Heart left ventricle (tissue), 16 donors: ENCODE results near the gene CC2D2A. TPM values are rescaled to one million over a fixed set of nuclear protein-coding genes. Genes with fewer than 3 reads are reported as not detected.

Source experiments
- ATAC-seq, 4 donors: fragments of 200-7000 bp; cut with Tn5 transposase; one replicate each; pipeline ENCODE4 v1.9.1; 2020 to 2022; ENCODE audit warnings: moderate library complexity in 4 of 4, mild to moderate bottlenecking in 3 of 4, moderate number of reproducible peaks in 1 of 4
- DNase-seq, 5 donors: peaks; one replicate each; pipeline ENCODE4 v3.0.0-alpha.2; 2020
- H3K27ac ChIP-seq, 12 donors: fragments of 200-600 bp; sonication (generic) in 4 of 12; one replicate each; pipeline versions ENCODE4 v1.5.0 to v1.8.0; 2016 to 2022; ENCODE audit warnings: mild to moderate bottlenecking in 2 of 12
- H3K27me3 ChIP-seq, 9 donors: fragments of 200-600 bp; sonication (generic) in 2 of 9; one replicate each; pipeline versions ENCODE4 v1.5.1 to v1.8.0; 2016 to 2022; ENCODE audit warnings: mild to moderate bottlenecking in 3 of 9
- H3K36me3 ChIP-seq, 9 donors: fragments of 200-600 bp; sonication (generic) in 2 of 9; one replicate each; pipeline versions ENCODE4 v1.5.0 to v1.8.0; 2018 to 2022; ENCODE audit warnings: mild to moderate bottlenecking in 2 of 9
- H3K4me1 ChIP-seq, 12 donors: fragments of 200-600 bp; sonication (generic) in 4 of 12; one replicate each; pipeline versions ENCODE4 v1.5.0 to v1.8.0; 2016 to 2022; ENCODE audit warnings: mild to moderate bottlenecking in 3 of 12
- H3K4me3 ChIP-seq, 12 donors: fragments of 200-600 bp; sonication (generic) in 4 of 12; one replicate each; pipeline versions ENCODE4 v1.5.0 to v1.8.0; 2017 to 2022; ENCODE audit warnings: mild to moderate bottlenecking in 9 of 12, moderate library complexity in 4 of 12
- H3K9me3 ChIP-seq, 12 donors: fragments of 200-600 bp; sonication (generic) in 4 of 12; one replicate each; pipeline versions ENCODE4 v1.5.0 to v1.8.0; 2016 to 2022; ENCODE audit warnings: mild to moderate bottlenecking in 1 of 12
- POLR2A ChIP-seq, 2 donors: fragments of 450-650 bp; IDR thresholded peaks; one replicate each; pipeline ENCODE4 v1.6.1; 2017; ENCODE audit warnings: antibody characterized with exemption in 2 of 2, mild to moderate bottlenecking in 2 of 2, moderate library complexity in 2 of 2
- WGBS, 4 donors: extraction: QIAGEN DNeasy Blood & Tissue Kit in 2 of 4; methylation state at CpG; one replicate each; pipeline versions ENCODE4 v1.1.5 to v1.1.7; 2013 to 2018; 5-methylcytosine and 5-hydroxymethylcytosine counted together
- intact Hi-C, 10 donors: fragments of 100-400 bp; cut with DNase I; formaldehyde crosslinking; loops; one replicate each; pipeline versions ENCODE4 v1.11.1 to v1.14.2; 2022
- polyA plus RNA-seq, 2 donors: library from polyadenylated mRNA; stranded (reverse); fragments of 200-250 nt; gene quantifications; one replicate each; pipeline ENCODE4 v1.2.3, GENCODE V29; 2013
- total RNA-seq, 9 donors: library from RNA; depleted of rRNA in 2 of 9; stranded (reverse); fragments of >200 nt in 2 of 9; fragmentation: NEBNext Ultra II Directional in 3 of 9; extraction: Animal tissue kit (Norgen Biotek cat#: 25700) in 3 of 9; gene quantifications; one replicate each; pipeline versions ENCODE4 v1.1.0 to v1.2.4, GENCODE V29; 2016 to 2023
- TF ChIP-seq, protein P1 (sequence below), 12 donors: fragments of 200-600 bp; sonication (generic) in 4 of 12; IDR thresholded peaks; one replicate each; pipeline versions ENCODE4 v1.5.0 to v1.8.0; 2018 to 2022; ENCODE audit warnings: antibody characterized with exemption in 12 of 12, mild to moderate bottlenecking in 5 of 12
- donor health status: ischemic (EF 13 %, LVEDD 7.1; RV severe dilation, severe dysfunction).
- donor health status: healthy with polysubstance abuse.
- donor health status: DM: no; HTN: yes; CAD: no.
- donor health status: DM: no; HTN: no; CAD: no.
- donor health status: ischemic (EF 25% LVEDD 6.9; RV normal size, moderate dysfunction).
- donor health status: ischemic (EF 25% LVEDD 5.7; RV mildly dilated, moderate dysfunction).
- donor health status: healthy.
- donor health status: DM: yes; HTN: yes; CAD: no.
- donor health status: ischemic (EF 35%, LVEDD 5.7; RV mildly dilated, moderate dysfunction).
- donor health status: nonischemic (EF 11% LVEDD 7.7; RV severe dilation, severe dysfunction).
- donor health status: DM: yes; HTN: yes; CAD: no.
- donor health status: PGD.
- donor health status: ischemic (EF 29% LVEDD 5.4; RV normal size, mild dysfunction).
- donor health status: nonischemic (EF 23%, LVEDD 6.1; RV moderate dilation, normal function).

Gene CC2D2A
- total and polyA plus RNA-seq, 11 donors, result 3.1 to 14.4 (median 8.4) TPM

DNA sequence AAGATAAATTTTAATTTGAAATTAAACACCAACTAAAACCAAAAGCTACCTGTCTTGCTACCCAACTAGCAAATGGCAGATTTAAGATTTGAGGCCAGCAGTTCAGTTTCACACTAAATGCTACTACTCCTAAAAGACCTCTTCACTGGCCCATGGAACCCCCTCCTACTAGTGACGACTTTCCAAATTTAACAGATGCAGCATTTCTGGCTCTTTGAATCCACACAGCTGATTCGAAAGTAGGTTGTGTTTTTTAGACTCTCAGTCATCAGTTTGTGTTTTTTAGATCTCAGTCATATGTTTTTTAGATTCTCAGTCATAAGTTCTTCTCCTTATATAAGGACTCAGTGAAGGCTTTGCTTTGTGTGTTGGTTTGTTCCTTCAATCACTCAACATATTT is 11.1 kb upstream of the CC2D2A start:
- H3K4me1 ChIP-seq, result peaks cover 0 to 23% (median 6%) of the 10 kb centered on the region in 12 donors
- H3K27me3 ChIP-seq, result no peaks in the 10 kb centered on the region
- TF ChIP-seq, protein P1, sequence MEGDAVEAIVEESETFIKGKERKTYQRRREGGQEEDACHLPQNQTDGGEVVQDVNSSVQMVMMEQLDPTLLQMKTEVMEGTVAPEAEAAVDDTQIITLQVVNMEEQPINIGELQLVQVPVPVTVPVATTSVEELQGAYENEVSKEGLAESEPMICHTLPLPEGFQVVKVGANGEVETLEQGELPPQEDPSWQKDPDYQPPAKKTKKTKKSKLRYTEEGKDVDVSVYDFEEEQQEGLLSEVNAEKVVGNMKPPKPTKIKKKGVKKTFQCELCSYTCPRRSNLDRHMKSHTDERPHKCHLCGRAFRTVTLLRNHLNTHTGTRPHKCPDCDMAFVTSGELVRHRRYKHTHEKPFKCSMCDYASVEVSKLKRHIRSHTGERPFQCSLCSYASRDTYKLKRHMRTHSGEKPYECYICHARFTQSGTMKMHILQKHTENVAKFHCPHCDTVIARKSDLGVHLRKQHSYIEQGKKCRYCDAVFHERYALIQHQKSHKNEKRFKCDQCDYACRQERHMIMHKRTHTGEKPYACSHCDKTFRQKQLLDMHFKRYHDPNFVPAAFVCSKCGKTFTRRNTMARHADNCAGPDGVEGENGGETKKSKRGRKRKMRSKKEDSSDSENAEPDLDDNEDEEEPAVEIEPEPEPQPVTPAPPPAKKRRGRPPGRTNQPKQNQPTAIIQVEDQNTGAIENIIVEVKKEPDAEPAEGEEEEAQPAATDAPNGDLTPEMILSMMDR (IDR thresholded peaks at IDR 0.05), result no peak
- no peak for TF ChIP-seq POLR2A (IDR thresholded peaks at IDR 0.05)
- H3K36me3 ChIP-seq, result no peaks in the 10 kb centered on the region
- H3K4me3 ChIP-seq, result no peak overlapping the region
- DNase-seq (no peak), ATAC-seq (no peak)
- intact Hi-C loops, result loop anchor here in 9 of 10 donors (5.0 to 10.0 kb wide), 8 partner anchors 54 to 1804 kb away; partner anchors contain the start of gene CPEB2 (in 1 of the 9)
- WGBS, 4 donors, result 60 to 75% (median 65%) methylated on average over 2 of the region's 2 CpGs
- no peak overlapping the region for H3K27ac ChIP-seq
- no peaks in the 10 kb centered on the region for H3K9me3 ChIP-seq

- H3K4me3 ChIP-seq, result no peak overlapping the region
- H3K36me3 ChIP-seq, result no peaks in the 10 kb centered on the region
- ATAC-seq, result no peak
- H3K27me3 ChIP-seq, result no peaks in the 10 kb centered on the region
- no peak for DNase-seq
- H3K9me3 ChIP-seq, result no peaks in the 10 kb centered on the region
- intact Hi-C loops, result loop anchor here in 9 of 10 donors (5.0 to 10.0 kb wide), 10 partner anchors 55 to 1825 kb away; partner anchors contain the start of gene CPEB2 (in 2 of the 9)
- TF ChIP-seq POLR2A (IDR thresholded peaks at IDR 0.05), result no peak
- TF ChIP-seq, protein P1 (IDR thresholded peaks at IDR 0.05), result no peak
- peaks cover 0 to 23% (median 6%) of the 10 kb centered on the region in 12 donors for H3K4me1 ChIP-seq
- no peak overlapping the region for H3K27ac ChIP-seq
Measured at GRCh38 chr4:15459706-15460105, 10.0 kb upstream of the CC2D2A start.

DNA sequence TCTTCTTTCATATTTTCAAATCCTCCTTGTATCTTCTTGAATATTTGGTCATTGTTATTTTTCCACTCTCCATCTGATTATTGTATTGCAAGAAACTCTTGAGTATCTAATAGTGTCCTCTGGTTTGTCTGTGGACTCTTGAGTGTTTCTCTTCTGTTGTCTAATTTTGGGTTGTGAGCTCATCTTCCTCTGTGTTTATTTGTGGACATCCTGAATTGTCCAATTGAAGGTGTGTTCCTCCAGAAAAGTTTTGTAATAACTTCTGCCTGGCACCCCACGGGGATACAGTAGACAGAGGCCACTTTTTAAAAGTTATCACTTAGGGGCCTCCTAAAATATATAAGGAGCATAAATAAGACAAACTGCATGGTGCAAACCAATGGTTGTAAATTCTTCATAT is 3.1 kb upstream of the CC2D2A start:
- ATAC-seq, result peak in 2 of 4 donors; percentile 14 to 39
- intact Hi-C loops, result loop anchor here in 1 of 10 donors (10.0 kb wide), 2 partner anchors 462 to 1832 kb away; partner anchors contain the start of gene CPEB2
- H3K4me1 ChIP-seq, result peaks cover 0 to 36% (median 11%) of the 10 kb centered on the region in 12 donors
- 39 to 58% (median 44%) methylated on average over 1 of the region's 1 CpG for WGBS, 4 donors
- no peaks in the 10 kb centered on the region for H3K9me3 ChIP-seq
- no peaks in the 10 kb centered on the region for H3K27me3 ChIP-seq
- TF ChIP-seq, protein P1 (IDR thresholded peaks at IDR 0.05), result no peak
- no peak for TF ChIP-seq POLR2A (IDR thresholded peaks at IDR 0.05)
- no peak for DNase-seq
- H3K36me3 ChIP-seq, result no peaks in the 10 kb centered on the region
- no peak overlapping the region for H3K27ac ChIP-seq
- H3K4me3 ChIP-seq, result no peak overlapping the region

- intact Hi-C loops, result loop anchor here in 3 of 10 donors (10.0 kb wide), 3 partner anchors 185 to 535 kb away; partner anchors contain the start of gene FBXL5 (in 1 of the 3)
- ATAC-seq, result peak in 2 of 4 donors; percentile 6 to 18
- WGBS, 4 donors, result 0 to 2% (median 2%) methylated on average over 3 of the region's 3 CpGs
Measured at GRCh38 chr4:15470128-15470475, 420 bp downstream of the CC2D2A start.

More at GRCh38 chr4:15470128-15470475, 420 bp downstream of the CC2D2A start:
- peaks cover 0 to 37% (median 12%) of the 10 kb centered on the region in 12 donors for H3K4me1 ChIP-seq
- peak overlapping the region in 11 of 12 donors; percentile 1 to 74 (median 42) for H3K27ac ChIP-seq
- TF ChIP-seq, protein P1 (IDR thresholded peaks at IDR 0.05), result no peak
- no peak for TF ChIP-seq POLR2A (IDR thresholded peaks at IDR 0.05)
- H3K27me3 ChIP-seq, result no peaks in the 10 kb centered on the region
- no peak for DNase-seq
- H3K4me3 ChIP-seq, result peak overlapping the region; percentile 28 to 76 (median 62)
- peaks cover 0 to 6% (median 0%) of the 10 kb centered on the region in 9 donors for H3K36me3 ChIP-seq
- no peaks in the 10 kb centered on the region for H3K9me3 ChIP-seq
